Panc1 (cell line): Measurements from ENCODE around the gene PRKAG3.

ENCODE experiments used
- CTCF ChIP-seq: fragments of 450-650 bp; IDR thresholded peaks from 2 replicates; pipeline ENCODE4 v1.5.1; 2017; ENCODE audit warnings: mild to moderate bottlenecking
- POLR2AphosphoS5 ChIP-seq: IDR thresholded peaks from 2 replicates; pipeline ENCODE4 v1.6.1; 2012; ENCODE audit warnings: mild to moderate bottlenecking, low read depth, low read length, moderate library complexity
- REST ChIP-seq, 2 experiments: IDR thresholded peaks; 2 replicates each; pipeline ENCODE4 v1.6.1; 2011 to 2012; ENCODE audit warnings: low read depth in 2 of 2, control low read depth in 1 of 2, low read length in 1 of 2, mild to moderate bottlenecking in 1 of 2, moderate library complexity in 1 of 2; ENCODE audit not compliant: insufficient read depth in 1 of 2
- SIN3A ChIP-seq: IDR thresholded peaks from 2 replicates; pipeline ENCODE4 v1.6.1; 2012; ENCODE audit warnings: low read depth, mild to moderate bottlenecking, low read length, moderate library complexity, borderline replicate concordance; ENCODE audit not compliant: insufficient read depth

- TF ChIP-seq CTCF (no peak), SIN3A (no peak), REST (IDR thresholded peaks at IDR 0.05; ENCODE audit: insufficient read depth in 1 of 2, low read depth in 2 of 2, low read length in 1 of 2) (no peak), POLR2AphosphoS5 (no peak)
These were observed 9.0 kb downstream of the PRKAG3 start for GRCh38 chr2:218822622-218823021.
